Skeletal muscle tissue (tissue), 4 donors: Measurements from ENCODE around the gene TNIP1. TPM values are rescaled to one million over a fixed set of nuclear protein-coding genes. Genes with fewer than 3 reads are reported as not detected.

Source experiments
- H3K27ac ChIP-seq: one replicate; pipeline ENCODE4 v1.7.0; 2013; ENCODE audit warnings: mild to moderate bottlenecking, low read depth, low read length, inconsistent platforms
- H3K27me3 ChIP-seq, 3 donors: one replicate each; pipeline ENCODE4 v1.7.0; 2013; ENCODE audit warnings: low read length in 3 of 3; ENCODE audit not compliant: control insufficient read depth in 3 of 3, insufficient read depth in 3 of 3
- H3K36me3 ChIP-seq, 3 donors: one replicate each; pipeline ENCODE4 v1.7.0; 2013; ENCODE audit warnings: low read length in 3 of 3; ENCODE audit not compliant: control insufficient read depth in 3 of 3, insufficient read depth in 3 of 3
- H3K4me1 ChIP-seq, 3 donors: one replicate each; pipeline ENCODE4 v1.7.0; 2013; ENCODE audit warnings: low read length in 3 of 3, mild to moderate bottlenecking in 3 of 3; ENCODE audit not compliant: control insufficient read depth in 3 of 3, insufficient read depth in 3 of 3
- H3K4me3 ChIP-seq, 3 donors: one replicate each; pipeline ENCODE4 v1.7.0; 2013; ENCODE audit warnings: low read length in 3 of 3
- H3K9ac ChIP-seq, 3 donors: one replicate each; pipeline ENCODE4 v1.7.0; 2013; ENCODE audit warnings: low read length in 3 of 3, mild to moderate bottlenecking in 3 of 3, moderate library complexity in 2 of 3, low read depth in 1 of 3
- H3K9me3 ChIP-seq, 3 donors: one replicate each; pipeline ENCODE4 v1.7.0; 2013; ENCODE audit warnings: low read length in 3 of 3; ENCODE audit not compliant: control insufficient read depth in 3 of 3
- total RNA-seq: library from RNA; depleted of rRNA; stranded (reverse); fragments of >200 nt; gene quantifications from one replicate; pipeline ENCODE4 v1.2.3, GENCODE V29; 2014
- donor health status: Osteomylitis.

Gene TNIP1
- total RNA-seq, 1 donor from 2014 or later, result 42.8 TPM

GRCh38 chr5:151037561-151038411 lies 43.0 kb downstream of the TNIP1 start:
- H3K9ac ChIP-seq, result peak overlapping the region; percentile 43 to 71 (median 51)
- H3K27ac ChIP-seq, result peak overlapping the region; percentile 94
- H3K4me3 ChIP-seq, result peak overlapping the region in 2 of 3 donors; percentile 22 to 41
- H3K36me3 ChIP-seq, result peaks cover 56 to 68% (median 62%) of the 10 kb centered on the region in 3 donors
- no peaks in the 10 kb centered on the region for H3K27me3 ChIP-seq
- H3K9me3 ChIP-seq, result no peaks in the 10 kb centered on the region
- peaks cover 43 to 62% (median 61%) of the 10 kb centered on the region in 3 donors for H3K4me1 ChIP-seq

GRCh38 chr5:151036556-151036955 lies 44.3 kb downstream of the TNIP1 start:
- H3K36me3 ChIP-seq, result peaks cover 55 to 69% (median 64%) of the 10 kb centered on the region in 3 donors
- peaks cover 43 to 52% (median 50%) of the 10 kb centered on the region in 3 donors for H3K4me1 ChIP-seq
- no peak overlapping the region for H3K4me3 ChIP-seq
- H3K9ac ChIP-seq, result peak overlapping the region in 1 of 3 donors; percentile 71
- H3K27me3 ChIP-seq, result no peaks in the 10 kb centered on the region
- H3K27ac ChIP-seq, result peak overlapping the region; percentile 94
- H3K9me3 ChIP-seq, result no peaks in the 10 kb centered on the region

- Histone ChIP-seq H3K4me3 (no peak overlapping the region), H3K27me3 (no peaks in the 10 kb centered on the region), H3K9me3 (no peaks in the 10 kb centered on the region), H3K4me1 (peaks cover 49 to 54% (median 50%) of the 10 kb centered on the region in 3 donors), H3K36me3 (peaks cover 60 to 66% (median 65%) of the 10 kb centered on the region in 3 donors), H3K27ac (no peak overlapping the region), H3K9ac (no peak overlapping the region)
These were observed 46.1 kb downstream of the TNIP1 start for GRCh38 chr5:151034422-151035379.

GRCh38 chr5:151033217-151033934 lies 47.5 kb downstream of the TNIP1 start:
- no peak overlapping the region for H3K27ac ChIP-seq
- no peak overlapping the region for H3K4me3 ChIP-seq
- H3K9ac ChIP-seq, result no peak overlapping the region
- H3K4me1 ChIP-seq, result peaks cover 43 to 49% (median 44%) of the 10 kb centered on the region in 3 donors
- H3K9me3 ChIP-seq, result no peaks in the 10 kb centered on the region
- peaks cover 63 to 72% (median 69%) of the 10 kb centered on the region in 3 donors for H3K36me3 ChIP-seq
- H3K27me3 ChIP-seq, result no peaks in the 10 kb centered on the region

- H3K4me1 ChIP-seq, result peaks cover 40 to 45% (median 41%) of the 10 kb centered on the region in 3 donors
- no peak overlapping the region for H3K4me3 ChIP-seq
- no peak overlapping the region for H3K27ac ChIP-seq
- no peaks in the 10 kb centered on the region for H3K27me3 ChIP-seq
- no peak overlapping the region for H3K9ac ChIP-seq
- no peaks in the 10 kb centered on the region for H3K9me3 ChIP-seq
- peaks cover 78 to 82% (median 79%) of the 10 kb centered on the region in 3 donors for H3K36me3 ChIP-seq
These were observed 49.3 kb downstream of the TNIP1 start for GRCh38 chr5:151031554-151031953.

- H3K4me1 ChIP-seq, result peaks cover 51 to 55% (median 53%) of the 10 kb centered on the region in 3 donors
- no peaks in the 10 kb centered on the region for H3K27me3 ChIP-seq
- H3K36me3 ChIP-seq, result peaks cover 70 to 81% (median 78%) of the 10 kb centered on the region in 3 donors
- peak overlapping the region; percentile 79 for H3K27ac ChIP-seq
- peak overlapping the region; percentile 40 to 66 (median 62) for H3K9ac ChIP-seq
- peak overlapping the region in 1 of 3 donors; percentile 13 for H3K4me3 ChIP-seq
- no peaks in the 10 kb centered on the region for H3K9me3 ChIP-seq
These were observed 50.5 kb downstream of the TNIP1 start for GRCh38 chr5:151030379-151030778.

GRCh38 chr5:151030056-151030336 lies 50.8 kb downstream of the TNIP1 start:
- H3K9me3 ChIP-seq, result no peaks in the 10 kb centered on the region
- H3K4me1 ChIP-seq, result peaks cover 55 to 59% (median 57%) of the 10 kb centered on the region in 3 donors
- peaks cover 69 to 81% (median 74%) of the 10 kb centered on the region in 3 donors for H3K36me3 ChIP-seq
- no peaks in the 10 kb centered on the region for H3K27me3 ChIP-seq
- H3K4me3 ChIP-seq, result peak overlapping the region in 1 of 3 donors; percentile 13
- H3K9ac ChIP-seq, result peak overlapping the region; percentile 40 to 66 (median 62)
- peak overlapping the region; percentile 79 for H3K27ac ChIP-seq

GRCh38 chr5:151029179-151030055 lies 51.4 kb downstream of the TNIP1 start:
- Histone ChIP-seq H3K27me3 (no peaks in the 10 kb centered on the region), H3K27ac (peak overlapping the region; percentile 79), H3K9ac (peak overlapping the region in 2 of 3 donors; percentile 40 to 62), H3K4me1 (peaks cover 60 to 65% (median 62%) of the 10 kb centered on the region in 3 donors), H3K36me3 (peaks cover 65 to 75% (median 68%) of the 10 kb centered on the region in 3 donors), H3K4me3 (peak overlapping the region in 1 of 3 donors; percentile 13), H3K9me3 (no peaks in the 10 kb centered on the region)
